H1 (cell line): Measurements from ENCODE around the gene IFNL3. TPM values are rescaled to one million over a fixed set of nuclear protein-coding genes. Genes with fewer than 3 reads are reported as not detected.

ENCODE experiments used
- CTCF ChIA-PET: fragments of 300-600 bp; sonication (Branson Sonifier 250); formaldehyde crosslinking; loops from one replicate; lab custom pipeline; 2021; ENCODE audit not compliant: partially characterized antibody; lab: Charles Lee
- POLR2A ChIA-PET: fragments of 300-600 bp; sonication (Branson Sonifier 250); formaldehyde crosslinking; loops from one replicate; lab custom pipeline; 2021; ENCODE audit warnings: inconsistent platforms; ENCODE audit not compliant: partially characterized antibody; lab: Charles Lee
- DNase-seq, 2 experiments: peaks; one replicate each; pipeline versions ENCODE4 v3.0.0 to v3.0.0-alpha.2; 2010 to 2022; ENCODE audit warnings: low spot score in 2 of 2, low read depth in 1 of 2, mixed read lengths in 1 of 2
- FAIRE-seq: peaks from 2 replicates; lab custom pipeline; 2011; peaks lifted over from hg19 to GRCh38; lab: Jason Lieb, UNC
- H2AFZ ChIP-seq: 2 replicates; pipeline ENCODE4 v1.8.1; 2012; ENCODE audit warnings: low read length, inconsistent platforms
- H2AK5ac ChIP-seq: 2 replicates; pipeline ENCODE4 v1.6.1; 2013; ENCODE audit warnings: low read depth, low read length
- H2BK120ac ChIP-seq: replicated peaks from 2 replicates; pipeline ENCODE3; 2013; ENCODE audit warnings: low read depth, low read length, inconsistent platforms
- H2BK12ac ChIP-seq: 2 replicates; pipeline ENCODE4 v1.6.1; 2013; ENCODE audit warnings: low read depth, low read length
- H2BK15ac ChIP-seq: 2 replicates; pipeline ENCODE4 v1.6.1; 2013; ENCODE audit warnings: low read length
- H2BK20ac ChIP-seq: 2 replicates; pipeline ENCODE4 v1.6.1; 2013; ENCODE audit warnings: low read length
- H2BK5ac ChIP-seq: 2 replicates; pipeline ENCODE4 v1.6.1; 2013; ENCODE audit warnings: low read depth, low read length
- H3K14ac ChIP-seq: 2 replicates; pipeline ENCODE4 v1.6.1; 2013; ENCODE audit warnings: inconsistent platforms; ENCODE audit not compliant: insufficient read length
- H3K18ac ChIP-seq: 2 replicates; pipeline ENCODE4 v1.6.1; 2013; ENCODE audit warnings: low read length; ENCODE audit errors: extremely low read depth
- H3K23ac ChIP-seq: 2 replicates; pipeline ENCODE4 v1.6.1; 2013; ENCODE audit warnings: inconsistent platforms; ENCODE audit not compliant: insufficient read length
- H3K23me2 ChIP-seq: 2 replicates; pipeline ENCODE4 v1.6.1; 2013; ENCODE audit warnings: low read depth, low read length
- H3K27ac ChIP-seq: 2 replicates; pipeline ENCODE4 v1.6.1; 2011; ENCODE audit warnings: low read depth, low read length, inconsistent platforms
- H3K27me3 ChIP-seq, 4 experiments: replicated peaks in 1 of 4; 1 replicate in 1 of 4; 2 replicates in 3 of 4; pipeline versions ENCODE4 v1.6.1 to v1.8.1; 2011 to 2013; ENCODE audit warnings: low read length in 3 of 4, mild to moderate bottlenecking in 3 of 4, inconsistent platforms in 2 of 4, mixed read lengths in 2 of 4, moderate library complexity in 1 of 4; ENCODE audit not compliant: control insufficient read depth in 3 of 4, insufficient read depth in 3 of 4; ENCODE audit errors: extremely low read depth in 1 of 4
- H3K36me3 ChIP-seq, 4 experiments: 2 replicates each; pipeline versions ENCODE4 v1.6.1 to v1.8.1; 2011 to 2013; ENCODE audit warnings: mild to moderate bottlenecking in 4 of 4, low read length in 3 of 4, moderate library complexity in 2 of 4, control low read depth in 1 of 4, inconsistent platforms in 1 of 4; ENCODE audit not compliant: insufficient read depth in 4 of 4, control insufficient read depth in 2 of 4
- H3K4ac ChIP-seq: replicated peaks from 2 replicates; pipeline ENCODE3; 2013; ENCODE audit warnings: low read length, low read depth, mixed read lengths, inconsistent platforms; ENCODE audit not compliant: insufficient read length
- H3K4me1 ChIP-seq, 4 experiments: replicated peaks in 1 of 4; 1 replicate in 1 of 4; 2 replicates in 3 of 4; pipeline versions ENCODE4 v1.6.1 to v1.8.1; 2011 to 2013; ENCODE audit warnings: low read length in 3 of 4, inconsistent platforms in 2 of 4, mixed read lengths in 1 of 4; ENCODE audit not compliant: insufficient read depth in 4 of 4, control insufficient read depth in 3 of 4
- H3K4me2 ChIP-seq, 2 experiments: 2 replicates each; pipeline versions ENCODE4 v1.6.1 to v1.8.1; 2011 to 2013; ENCODE audit warnings: low read depth in 2 of 2, low read length in 2 of 2, control low read depth in 1 of 2, inconsistent platforms in 1 of 2, mild to moderate bottlenecking in 1 of 2; ENCODE audit not compliant: insufficient read depth in 1 of 2
- H3K4me3 ChIP-seq, 4 experiments: fragments of 200-600, 300-600 bp in 1 of 4; sonication (generic), shearing (Covaris generic), sonication (Bioruptor Twin) in 1 of 4; 2 replicates each; pipeline versions ENCODE4 v1.5.1 to v1.8.1; 2011 to 2016; ENCODE audit warnings: low read length in 4 of 4, low read depth in 3 of 4, control low read depth in 2 of 4, inconsistent platforms in 2 of 4, mild to moderate bottlenecking in 2 of 4, mixed read lengths in 1 of 4, moderate library complexity in 1 of 4; ENCODE audit not compliant: insufficient read depth in 2 of 4; ENCODE audit errors: extremely low read depth in 1 of 4
- H3K56ac ChIP-seq: replicated peaks from 2 replicates; pipeline ENCODE3; 2013; ENCODE audit warnings: low read depth, mild to moderate bottlenecking, mixed read lengths, low read length, inconsistent platforms; ENCODE audit not compliant: insufficient read length
- H3K79me1 ChIP-seq: 2 replicates; pipeline ENCODE4 v1.6.1; 2013; ENCODE audit warnings: low read depth, low read length, control low read depth
- H3K79me2 ChIP-seq, 2 experiments: 2 replicates each; pipeline versions ENCODE4 v1.6.1 to v1.8.1; 2012 to 2013; ENCODE audit warnings: low read length in 2 of 2, mild to moderate bottlenecking in 2 of 2, inconsistent platforms in 1 of 2; ENCODE audit not compliant: insufficient read depth in 2 of 2, control insufficient read depth in 1 of 2
- H3K9ac ChIP-seq, 4 experiments: replicated peaks in 1 of 4; 1 replicate in 1 of 4; 2 replicates in 3 of 4; pipeline versions ENCODE4 v1.6.1 to v1.8.1; 2011 to 2013; ENCODE audit warnings: low read depth in 3 of 4, low read length in 3 of 4, control low read depth in 2 of 4, mild to moderate bottlenecking in 2 of 4, moderate library complexity in 2 of 4, inconsistent platforms in 1 of 4; ENCODE audit errors: extremely low read depth in 1 of 4
- H3K9me3 ChIP-seq, 2 experiments: 2 replicates each; pipeline versions ENCODE4 v1.6.1 to v1.8.1; 2012 to 2013; ENCODE audit warnings: mild to moderate bottlenecking in 2 of 2, moderate library complexity in 2 of 2, control low read depth in 1 of 2, inconsistent platforms in 1 of 2, low read depth in 1 of 2, low read length in 1 of 2, mixed read lengths in 1 of 2; ENCODE audit not compliant: insufficient read depth in 2 of 2
- H4K20me1 ChIP-seq, 2 experiments: replicated peaks in 1 of 2; 2 replicates each; pipeline versions ENCODE3 to v1.8.1; 2011 to 2013; ENCODE audit warnings: inconsistent platforms in 2 of 2, low read length in 2 of 2, mild to moderate bottlenecking in 1 of 2; ENCODE audit not compliant: insufficient read depth in 2 of 2, control insufficient read depth in 1 of 2
- H4K5ac ChIP-seq: 2 replicates; pipeline ENCODE4 v1.6.1; 2013; ENCODE audit warnings: low read length, low read depth, mixed read lengths, inconsistent platforms; ENCODE audit not compliant: insufficient read length
- H4K8ac ChIP-seq: 2 replicates; pipeline ENCODE4 v1.8.0; 2013; ENCODE audit warnings: mild to moderate bottlenecking, moderate library complexity, low read length, inconsistent platforms; ENCODE audit not compliant: insufficient read depth; ENCODE audit errors: extremely low read depth
- H4K91ac ChIP-seq: replicated peaks from 2 replicates; pipeline ENCODE3; 2013; ENCODE audit warnings: low read length, mixed read lengths, inconsistent platforms; ENCODE audit not compliant: insufficient read length
- BCL11A ChIP-seq, 2 experiments: IDR thresholded peaks; one replicate each; pipeline ENCODE4 v1.6.1; 2011; ENCODE audit warnings: low read depth in 2 of 2, low read length in 2 of 2, mild to moderate bottlenecking in 2 of 2
- RFX5 ChIP-seq: IDR thresholded peaks from 2 replicates; pipeline ENCODE4 v1.6.1; 2011; ENCODE audit warnings: low read depth, low read length, improper control_type of control experiment, borderline replicate concordance
- WGBS, 2 experiments: shearing (Covaris generic) in 1 of 2; methylation state at CpG; one replicate each; pipeline versions ENCODE4 v1.1.6 to v1.1.7; 2013 to 2015; ENCODE audit warnings: low lambda C conversion rate in 2 of 2, mixed read lengths in 2 of 2, inconsistent platforms in 1 of 2, low coverage in 1 of 2, missing lambda C conversion rate in 1 of 2; ENCODE audit not compliant: insufficient replicate concordance in 2 of 2, insufficient coverage in 1 of 2, insufficient read length in 1 of 2; ENCODE audit errors: extremely low coverage in 1 of 2, missing lambda C conversion rate in 1 of 2; 5-methylcytosine and 5-hydroxymethylcytosine counted together
- polyA plus RNA-seq, 7 experiments: library from polyadenylated mRNA; depleted of rRNA in 3 of 7; stranded (reverse) in 5 of 7; unstranded in 2 of 7; fragments of >200 nt in 5 of 7; fragments of 200-250 nt in 2 of 7; gene quantifications; 1 replicate in 5 of 7; 2 replicates in 1 of 7; 4 replicates in 1 of 7; pipeline versions ENCODE4 v1.2.1 to v1.2.3, GENCODE V29; 2011 to 2013; ENCODE audit warnings: missing spikeins in 2 of 7, mixed read lengths in 2 of 7
- total RNA-seq: library from RNA; stranded (reverse); fragmentation: NEBNext Ultra II Directional; extraction: Animal tissue kit (Norgen Biotek cat#: 25700); gene quantifications from 2 replicates; pipeline ENCODE4 v1.2.1, GENCODE V29; 2021

The IFNL3 gene
- total and polyA plus RNA-seq, 2 of the 8 experiments (the other 6 are each of a cell fraction or from before 2014, with no cell fraction given), result 0.11 TPM; not detected in 1

DNA sequence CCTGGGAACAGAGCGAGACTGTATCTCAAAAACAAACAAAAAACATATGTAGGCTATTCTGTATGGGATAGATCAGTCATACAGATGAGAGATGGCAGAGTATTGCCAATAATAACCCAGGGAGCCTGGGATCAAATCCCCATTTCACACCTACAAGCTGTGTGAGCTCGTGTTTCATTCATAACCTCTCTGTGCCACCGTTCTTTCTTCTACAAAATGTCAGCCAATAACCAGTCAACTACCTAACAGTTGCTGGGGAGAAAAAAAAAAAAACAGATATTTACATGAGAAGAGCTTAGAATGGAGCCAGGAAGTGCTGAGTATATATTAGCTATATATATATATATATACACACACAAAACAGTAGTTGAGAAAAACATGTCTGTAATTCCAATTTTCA, 16.9 kb upstream of the IFNL3 start:
- no peak overlapping the region for H2BK15ac ChIP-seq
- H3K23ac ChIP-seq, result no peak overlapping the region
- POLR2A ChIA-PET, result interaction anchor here (0.7 kb wide), 1 partner anchor 31 kb away, joined by 3 read pairs; no protein-coding TSS in a partner anchor
- peaks cover 0 to 13% (median 7%) of the 10 kb centered on the region in 4 experiments; a peak in 4 of 7 replicates for H3K4me1 ChIP-seq
- H3K79me2 ChIP-seq, result no peaks in the 10 kb centered on the region
- H2BK5ac ChIP-seq, result no peak overlapping the region
- 85% methylated on average over 3 of the region's 3 CpGs; no CpG with 5 or more reads in 1 of the 2 experiments for WGBS, 2 experiments
- H3K27ac ChIP-seq, result no peak overlapping the region
- no peak overlapping the region for H3K9ac ChIP-seq
- no peak overlapping the region for H2AK5ac ChIP-seq
- TF ChIP-seq RFX5, result peak; percentile 60; the same call in 1 of the 2 replicates
- TF ChIP-seq BCL11A (IDR thresholded peaks at IDR 0.05; ENCODE audit: low read depth in 2 of 2, low read length in 2 of 2), result no peak
- TF ChIP-seq, all 59 proteins: peak for 1
- no peak for DNase-seq
- Histone ChIP-seq H3K4me2 (no peak overlapping the region), H3K18ac (no peak overlapping the region), H3K14ac (no peak overlapping the region), H2BK20ac (no peak overlapping the region), H3K4ac (no peak overlapping the region), H3K9me3 (peaks cover under 1 to 12% of the 10 kb centered on the region in 2 experiments; a peak in 2 of 4 replicates), H4K91ac (no peak overlapping the region), H4K5ac (no peak overlapping the region), H4K20me1 (peaks cover 0 to 4% of the 10 kb centered on the region in 2 experiments), H2BK120ac (no peak overlapping the region), H3K56ac (no peak overlapping the region), H3K27me3 (peaks cover 36 to 59% (median 40%) of the 10 kb centered on the region in 4 experiments), H2BK12ac (no peak overlapping the region), H3K4me3 (no peak overlapping the region), H2AFZ (no peak overlapping the region), H3K36me3 (no peaks in the 10 kb centered on the region), H3K23me2 (peaks cover 11% of the 10 kb centered on the region; the same call in 1 of the 2 replicates), H3K79me1 (no peaks in the 10 kb centered on the region), H4K8ac (no peak overlapping the region)
- FAIRE-seq, result no peak
- CTCF ChIA-PET, result interaction anchor here (1.1 to 1.5 kb wide), 4 partner anchors 12 to 66 kb away, joined by 3 to 5 read pairs (median 4); no protein-coding TSS in a partner anchor
